MM.1S (cell line): ENCODE data around the gene UBXN6.

Experiments
- DNase-seq: peaks from one replicate; pipeline ENCODE4 v3.0.0-alpha.2; 2015
- H2AFZ ChIP-seq: fragments of 300-600 bp; sonication (generic); 2 replicates; pipeline ENCODE4 v1.6.0; 2016; ENCODE audit warnings: antibody characterized with exemption, low read length
- H3F3A ChIP-seq: fragments of 300-600 bp; sonication (generic); 2 replicates; pipeline ENCODE4 v1.6.1; 2016; ENCODE audit warnings: mild to moderate bottlenecking, antibody characterized with exemption, low read length, moderate library complexity, mixed read lengths; ENCODE audit not compliant: insufficient read depth
- H3K27ac ChIP-seq: fragments of 300-600 bp; sonication (generic); 2 replicates; pipeline ENCODE4 v1.5.1; 2016; ENCODE audit warnings: mild to moderate bottlenecking, low read length
- H3K27me3 ChIP-seq: fragments of 300-600 bp; sonication (generic); replicated peaks from 2 replicates; pipeline ENCODE4 v1.6.0; 2016; ENCODE audit warnings: low read length; ENCODE audit not compliant: insufficient read depth
- H3K36me3 ChIP-seq: fragments of 300-600 bp; sonication (generic); replicated peaks from 2 replicates; pipeline ENCODE4 v1.6.1; 2016; ENCODE audit warnings: mild to moderate bottlenecking, low read length, mixed read lengths; ENCODE audit not compliant: insufficient read depth
- H3K4me1 ChIP-seq: fragments of 300-600 bp; sonication (generic); 2 replicates; pipeline ENCODE4 v1.6.1; 2016; ENCODE audit warnings: low read length, mixed read lengths
- H3K4me2 ChIP-seq: fragments of 300-600 bp; sonication (generic); 2 replicates; pipeline ENCODE4 v1.6.0; 2016; ENCODE audit warnings: low read depth, low read length
- H3K4me3 ChIP-seq: fragments of 300-600 bp; sonication (generic); 2 replicates; pipeline ENCODE4 v1.5.1; 2016; ENCODE audit warnings: low read length, mixed read lengths
- H3K79me2 ChIP-seq: fragments of 300-600 bp; sonication (generic); 2 replicates; pipeline ENCODE4 v1.6.1; 2016; ENCODE audit warnings: mixed run types, low read length, mixed read lengths
- H3K9ac ChIP-seq: fragments of 300-600 bp; sonication (generic); 2 replicates; pipeline ENCODE4 v1.6.1; 2016; ENCODE audit warnings: low read length, mixed read lengths
- H3K9me2 ChIP-seq: fragments of 300-600 bp; sonication (generic); replicated peaks from 2 replicates; pipeline ENCODE4 v1.6.1; 2016; ENCODE audit warnings: mild to moderate bottlenecking, low read length, mixed read lengths; ENCODE audit not compliant: insufficient read depth
- H3K9me3 ChIP-seq: fragments of 300-600 bp; sonication (generic); replicated peaks from 2 replicates; pipeline ENCODE4 v1.6.1; 2016; ENCODE audit warnings: mild to moderate bottlenecking, low read length, mixed read lengths; ENCODE audit not compliant: insufficient read depth
- H4K20me1 ChIP-seq: fragments of 300-600 bp; sonication (generic); 2 replicates; pipeline ENCODE4 v1.6.1; 2016; ENCODE audit warnings: mild to moderate bottlenecking, low read length, moderate library complexity, mixed read lengths; ENCODE audit not compliant: insufficient read depth
- EZH2 ChIP-seq: fragments of 300-600 bp; sonication (generic); optimal IDR thresholded peaks from 2 replicates; pipeline ENCODE3; 2017; ENCODE audit warnings: low read depth, mild to moderate bottlenecking, antibody characterized with exemption, low read length, mixed read lengths
- EZH2phosphoT487 ChIP-seq: fragments of 300-600 bp; sonication (generic); IDR thresholded peaks from 2 replicates; pipeline ENCODE4 v1.6.1; 2018; ENCODE audit warnings: antibody characterized with exemption, low read length
- TF ChIP-seq, protein P1 (sequence below): fragments of 300-600 bp; sonication (generic); IDR thresholded peaks from 2 replicates; pipeline ENCODE4 v1.5.1; 2016; ENCODE audit warnings: antibody characterized with exemption, low read length, mixed read lengths

Gene UBXN6

DNA sequence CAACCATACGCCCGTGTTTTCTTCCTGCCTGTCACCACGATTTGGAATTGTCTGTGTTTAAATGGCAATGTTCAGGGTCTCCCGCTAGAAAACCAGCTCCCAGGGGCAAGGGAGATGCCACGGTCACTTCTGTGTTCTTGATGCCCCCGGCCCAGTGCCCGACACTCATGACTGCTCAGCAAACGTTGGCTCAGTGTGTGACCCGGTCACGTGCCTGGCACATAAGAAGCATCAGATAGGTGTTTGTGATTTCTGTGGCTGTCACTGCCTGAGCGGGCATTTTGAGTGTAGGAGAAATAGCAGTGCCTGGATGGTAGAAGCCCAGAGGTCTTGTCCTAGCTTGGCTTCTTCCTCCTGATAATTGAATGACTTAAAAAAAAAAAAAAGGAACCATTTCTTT lies 30.0 kb upstream of the UBXN6 start:
- H3K27ac ChIP-seq: no peak overlapping the region
- DNase-seq: no peak
- no peaks in the 10 kb centered on the region for H3K27me3 ChIP-seq
- H3K79me2 ChIP-seq: no peaks in the 10 kb centered on the region
- H3K36me3 ChIP-seq: no peaks in the 10 kb centered on the region
- H3K4me3 ChIP-seq: no peak overlapping the region
- H3K4me1 ChIP-seq: no peaks in the 10 kb centered on the region
- H2AFZ ChIP-seq: no peak overlapping the region
- H3F3A ChIP-seq: no peaks in the 10 kb centered on the region
- H3K9me2 ChIP-seq: no peaks in the 10 kb centered on the region
- H3K9me3 ChIP-seq: no peaks in the 10 kb centered on the region
- no peak overlapping the region for H3K9ac ChIP-seq
- TF ChIP-seq, protein P1, sequence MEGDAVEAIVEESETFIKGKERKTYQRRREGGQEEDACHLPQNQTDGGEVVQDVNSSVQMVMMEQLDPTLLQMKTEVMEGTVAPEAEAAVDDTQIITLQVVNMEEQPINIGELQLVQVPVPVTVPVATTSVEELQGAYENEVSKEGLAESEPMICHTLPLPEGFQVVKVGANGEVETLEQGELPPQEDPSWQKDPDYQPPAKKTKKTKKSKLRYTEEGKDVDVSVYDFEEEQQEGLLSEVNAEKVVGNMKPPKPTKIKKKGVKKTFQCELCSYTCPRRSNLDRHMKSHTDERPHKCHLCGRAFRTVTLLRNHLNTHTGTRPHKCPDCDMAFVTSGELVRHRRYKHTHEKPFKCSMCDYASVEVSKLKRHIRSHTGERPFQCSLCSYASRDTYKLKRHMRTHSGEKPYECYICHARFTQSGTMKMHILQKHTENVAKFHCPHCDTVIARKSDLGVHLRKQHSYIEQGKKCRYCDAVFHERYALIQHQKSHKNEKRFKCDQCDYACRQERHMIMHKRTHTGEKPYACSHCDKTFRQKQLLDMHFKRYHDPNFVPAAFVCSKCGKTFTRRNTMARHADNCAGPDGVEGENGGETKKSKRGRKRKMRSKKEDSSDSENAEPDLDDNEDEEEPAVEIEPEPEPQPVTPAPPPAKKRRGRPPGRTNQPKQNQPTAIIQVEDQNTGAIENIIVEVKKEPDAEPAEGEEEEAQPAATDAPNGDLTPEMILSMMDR: no peak
- TF ChIP-seq EZH2 (no peak), EZH2phosphoT487 (no peak)
- H3K4me2 ChIP-seq: no peak overlapping the region
- H4K20me1 ChIP-seq: no peaks in the 10 kb centered on the region

DNA sequence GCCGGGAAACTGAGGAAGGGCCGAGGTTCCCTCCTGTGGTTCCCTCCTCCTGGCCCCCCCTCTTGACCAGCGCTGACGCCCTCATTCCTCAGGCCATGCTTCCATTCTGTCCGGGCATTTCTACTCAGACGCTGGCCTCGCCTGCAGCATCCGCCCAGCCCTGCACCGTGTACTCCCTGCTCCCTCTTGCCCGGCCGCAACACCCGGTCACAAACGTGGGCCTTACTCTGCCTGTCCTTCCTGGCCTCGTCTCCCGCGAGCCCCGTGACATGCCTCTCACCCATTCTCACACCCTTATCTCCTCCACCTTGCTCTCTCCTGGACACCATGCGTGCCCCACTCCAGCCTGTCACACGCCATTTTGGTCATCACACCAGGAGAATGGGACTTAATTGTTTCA lies 25.8 kb upstream of the UBXN6 start:
- Histone ChIP-seq H3K9me2 (no peaks in the 10 kb centered on the region), H3K27me3 (no peaks in the 10 kb centered on the region), H3K79me2 (no peaks in the 10 kb centered on the region), H3F3A (no peaks in the 10 kb centered on the region), H3K27ac (no peak overlapping the region), H4K20me1 (no peaks in the 10 kb centered on the region), H3K36me3 (no peaks in the 10 kb centered on the region), H3K9me3 (no peaks in the 10 kb centered on the region), H3K9ac (no peak overlapping the region), H3K4me1 (no peaks in the 10 kb centered on the region), H3K4me3 (no peak overlapping the region), H2AFZ (no peak overlapping the region), H3K4me2 (no peak overlapping the region)
- TF ChIP-seq EZH2phosphoT487: no peak
- TF ChIP-seq EZH2: no peak
- TF ChIP-seq, protein P1: no peak
- no peak for DNase-seq

DNA sequence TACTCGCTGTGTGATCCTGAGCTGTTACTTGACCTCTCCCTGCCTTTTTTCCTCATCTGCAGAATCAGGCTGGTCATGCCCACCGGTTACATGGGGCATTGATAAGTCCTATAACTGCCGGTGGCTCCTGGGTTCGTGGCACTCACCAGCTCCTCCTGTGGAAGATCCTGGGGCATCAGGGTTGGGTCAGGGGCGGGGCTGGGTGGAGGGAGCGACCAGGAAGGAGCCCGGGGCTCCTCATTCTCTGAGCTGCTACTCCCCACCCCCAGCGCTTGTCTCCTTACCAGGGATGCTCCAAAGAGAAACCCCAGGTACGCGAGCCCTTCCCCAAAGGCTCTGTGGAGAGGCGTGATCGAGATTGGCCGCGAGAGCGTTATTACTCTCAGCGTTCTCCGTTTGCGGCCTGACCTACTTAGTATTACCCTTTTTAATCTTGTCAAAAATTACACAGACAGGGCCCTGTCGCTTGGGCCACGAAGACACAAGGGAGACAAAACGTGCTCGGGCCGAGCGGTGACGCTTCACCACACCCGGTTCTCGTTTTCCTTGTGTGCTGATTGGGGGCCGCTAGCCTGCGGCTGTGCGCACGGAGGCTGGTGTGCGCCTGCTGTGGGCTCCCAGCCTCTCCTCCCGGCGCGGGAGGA lies 25.2 kb upstream of the UBXN6 start:
- H3K9ac ChIP-seq: no peak overlapping the region
- no peaks in the 10 kb centered on the region for H3K79me2 ChIP-seq
- H3K4me2 ChIP-seq: no peak overlapping the region
- no peak for DNase-seq
- H3F3A ChIP-seq: no peaks in the 10 kb centered on the region
- no peak overlapping the region for H2AFZ ChIP-seq
- no peak overlapping the region for H3K4me3 ChIP-seq
- no peak overlapping the region for H3K27ac ChIP-seq
- no peaks in the 10 kb centered on the region for H4K20me1 ChIP-seq
- H3K9me2 ChIP-seq: no peaks in the 10 kb centered on the region
- no peaks in the 10 kb centered on the region for H3K4me1 ChIP-seq
- H3K9me3 ChIP-seq: no peaks in the 10 kb centered on the region
- no peaks in the 10 kb centered on the region for H3K27me3 ChIP-seq
- no peaks in the 10 kb centered on the region for H3K36me3 ChIP-seq
- TF ChIP-seq, protein P1: no peak
- TF ChIP-seq EZH2: no peak
- TF ChIP-seq EZH2phosphoT487: no peak
